GM23338 (cell line): Measurements from ENCODE around the gene MYOZ3. TPM values are rescaled to one million over a fixed set of nuclear protein-coding genes. Genes with fewer than 3 reads are reported as not detected.

Experiments used
- ATAC-seq: fragments of 200-7000 bp; cut with Tn5 transposase; 3 replicates; pipeline ENCODE4 v1.9.1; 2020
- DNase-seq: peaks from one replicate; pipeline ENCODE4 v3.0.0-alpha.2; 2015; ENCODE audit warnings: low spot score
- H2AFZ ChIP-seq: fragments of 200-600 bp; sonication (generic); 2 replicates; pipeline ENCODE4 v1.8.0; 2016; ENCODE audit warnings: antibody characterized with exemption, mild to moderate bottlenecking, moderate library complexity
- H3F3A ChIP-seq: fragments of 200-600 bp; sonication (generic); replicated peaks from 2 replicates; pipeline ENCODE4 v1.8.0; 2017; ENCODE audit warnings: antibody characterized with exemption, mixed run types, low read depth
- H3K27ac ChIP-seq: fragments of 200-600 bp; sonication (generic); 2 replicates; pipeline ENCODE4 v1.6.1; 2016; ENCODE audit warnings: low read depth
- H3K27me3 ChIP-seq: fragments of 200-600 bp; sonication (generic); 2 replicates; pipeline ENCODE4 v1.8.0; 2016; ENCODE audit warnings: mild to moderate bottlenecking, mixed run types, moderate library complexity; ENCODE audit not compliant: insufficient read depth
- H3K36me3 ChIP-seq: fragments of 200-600 bp; sonication (generic); 2 replicates; pipeline ENCODE4 v1.8.0; 2016; ENCODE audit warnings: mild to moderate bottlenecking; ENCODE audit not compliant: insufficient read depth
- H3K4me1 ChIP-seq: fragments of 200-600 bp; sonication (generic); 2 replicates; pipeline ENCODE4 v1.8.0; 2016; ENCODE audit warnings: mild to moderate bottlenecking, moderate library complexity; ENCODE audit not compliant: insufficient read depth
- H3K4me2 ChIP-seq: fragments of 200-600 bp; sonication (generic); 2 replicates; pipeline ENCODE4 v1.7.1; 2017; ENCODE audit warnings: mixed run types
- H3K4me3 ChIP-seq: fragments of 200-600 bp; sonication (generic); 2 replicates; pipeline ENCODE4 v1.6.1; 2016; ENCODE audit warnings: mixed run types
- H3K79me2 ChIP-seq: fragments of 200-600 bp; sonication (generic); replicated peaks from 2 replicates; pipeline ENCODE4 v1.8.0; 2017; ENCODE audit warnings: mild to moderate bottlenecking; ENCODE audit not compliant: insufficient read depth
- H3K9me2 ChIP-seq: fragments of 200-600 bp; sonication (generic); 2 replicates; pipeline ENCODE4 v1.8.0; 2017; ENCODE audit not compliant: insufficient read depth
- H4K20me1 ChIP-seq: fragments of 200-600 bp; sonication (generic); replicated peaks from 2 replicates; pipeline ENCODE4 v1.8.0; 2017; ENCODE audit warnings: mild to moderate bottlenecking; ENCODE audit not compliant: insufficient read depth
- H3K27ac Mint-ChIP-seq: 2 replicates; pipeline ENCODE4 v1.8.0; 2020; ENCODE audit warnings: inconsistent platforms, mild to moderate bottlenecking, moderate library complexity, mixed read lengths
- H3K27me3 Mint-ChIP-seq: 3 replicates; pipeline ENCODE4 v1.8.0; 2022; ENCODE audit warnings: low read depth, mild to moderate bottlenecking, moderate library complexity, mixed read lengths, inconsistent platforms; ENCODE audit not compliant: insufficient read depth, poor library complexity
- H3K36me3 Mint-ChIP-seq: 3 replicates; pipeline ENCODE4 v1.8.0; 2021; ENCODE audit warnings: low read depth, mild to moderate bottlenecking, inconsistent platforms, moderate library complexity, mixed read lengths
- H3K4me1 Mint-ChIP-seq: 3 replicates; pipeline ENCODE4 v1.8.0; 2020; ENCODE audit warnings: mild to moderate bottlenecking, inconsistent platforms, mixed read lengths
- H3K4me3 Mint-ChIP-seq: 3 replicates; pipeline ENCODE4 v1.8.0; 2021; ENCODE audit warnings: moderate library complexity, mild to moderate bottlenecking, inconsistent platforms, mixed read lengths
- H3K9me3 Mint-ChIP-seq: 3 replicates; pipeline ENCODE4 v1.8.0; 2020; ENCODE audit warnings: moderate library complexity, mild to moderate bottlenecking, inconsistent platforms, mixed read lengths
- CREB1 ChIP-seq: fragments of 250-450 bp; sonication (Bioruptor Pico); IDR thresholded peaks from 2 replicates; pipeline ENCODE4 v1.5.0; 2020; ENCODE audit warnings: low read depth, mild to moderate bottlenecking, moderate library complexity
- JUNB ChIP-seq: IDR thresholded peaks from one replicate; pipeline ENCODE4 v1.6.1; 2016; ENCODE audit warnings: antibody characterized with exemption; ENCODE audit not compliant: unreplicated experiment
- POLR2AphosphoS5 ChIP-seq: IDR thresholded peaks from 2 replicates; pipeline ENCODE4 v1.6.1; 2016; ENCODE audit warnings: antibody characterized with exemption, low read depth
- ZNF331 ChIP-seq: fragments of 250-450 bp; sonication (Bioruptor Pico); IDR thresholded peaks from 2 replicates; pipeline ENCODE4 v1.5.0; 2020; ENCODE audit warnings: low read depth, mild to moderate bottlenecking, moderate library complexity
- polyA plus RNA-seq: library from polyadenylated mRNA; unstranded; fragments of >200 nt; fragmentation: Nextera tagmentation; extraction: Ambion mirVana; gene quantifications from 2 replicates; pipeline ENCODE4 v1.2.1, GENCODE V29; 2016
- total RNA-seq: library from RNA; depleted of rRNA; stranded (reverse); fragments of >200 nt; shearing (Covaris generic); gene quantifications from 2 replicates; pipeline ENCODE4 v1.2.3, GENCODE V29; 2014
- TF ChIP-seq, protein P1 (sequence below): fragments of 250-450 bp; sonication (Bioruptor Pico); IDR thresholded peaks from 2 replicates; pipeline ENCODE4 v1.5.0; 2020; ENCODE audit warnings: mild to moderate bottlenecking, moderate library complexity
- TF ChIP-seq, protein P2 (sequence below), 2 experiments: fragments of 200-600 bp in 1 of 2; sonication (generic) in 1 of 2; conservative IDR thresholded peaks; 2 replicates each; pipeline versions ENCODE4 v1.5.1 to v1.6.1; 2016 to 2017; ENCODE audit warnings: antibody characterized with exemption in 2 of 2, low read depth in 2 of 2, mild to moderate bottlenecking in 2 of 2, moderate library complexity in 1 of 2

MYOZ3 gene
- total and polyA plus RNA-seq, 2 experiments from 2014 or later: 12.7 to 13.8 TPM

DNA sequence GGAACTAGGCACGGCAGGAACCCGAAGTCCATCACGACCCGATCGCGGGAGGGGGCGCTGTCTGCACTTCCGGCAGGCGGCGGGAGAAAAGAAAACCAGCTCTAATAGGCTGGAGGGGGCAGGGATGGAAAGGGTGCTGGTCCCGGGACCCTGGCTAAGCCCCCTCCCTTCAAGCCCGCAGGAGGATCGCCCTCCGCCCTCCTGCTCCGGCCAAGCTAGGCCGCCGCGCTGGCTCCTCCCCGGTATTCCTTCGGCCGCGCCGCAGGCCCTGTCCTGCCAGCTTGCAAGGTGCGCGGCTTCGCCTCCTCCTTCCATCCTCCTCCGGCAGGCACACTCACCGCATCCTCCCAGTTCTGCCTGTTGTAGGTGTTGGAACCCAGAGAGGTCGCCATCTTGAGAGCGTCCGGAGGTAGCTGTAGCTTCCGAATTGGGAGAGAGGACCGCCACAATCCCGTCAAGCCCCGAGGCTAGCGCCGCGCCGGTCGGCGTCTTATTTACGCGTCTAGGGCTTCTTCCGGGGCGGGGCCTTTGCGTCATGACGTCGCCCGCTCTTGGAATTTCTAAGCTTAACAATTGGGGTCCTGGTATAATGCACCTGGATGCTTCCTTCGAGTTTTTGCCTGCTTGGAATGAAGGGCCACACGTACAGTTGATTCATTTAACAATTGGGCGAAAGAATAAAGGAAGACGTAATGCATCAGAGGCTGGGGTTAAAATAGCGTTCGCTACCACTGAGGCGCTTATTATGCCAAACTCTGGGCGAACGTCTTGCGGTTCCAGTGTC, 39.7 kb downstream of the MYOZ3 start, which contains the start of gene RBM22 (continued):
- TF ChIP-seq, protein P1, sequence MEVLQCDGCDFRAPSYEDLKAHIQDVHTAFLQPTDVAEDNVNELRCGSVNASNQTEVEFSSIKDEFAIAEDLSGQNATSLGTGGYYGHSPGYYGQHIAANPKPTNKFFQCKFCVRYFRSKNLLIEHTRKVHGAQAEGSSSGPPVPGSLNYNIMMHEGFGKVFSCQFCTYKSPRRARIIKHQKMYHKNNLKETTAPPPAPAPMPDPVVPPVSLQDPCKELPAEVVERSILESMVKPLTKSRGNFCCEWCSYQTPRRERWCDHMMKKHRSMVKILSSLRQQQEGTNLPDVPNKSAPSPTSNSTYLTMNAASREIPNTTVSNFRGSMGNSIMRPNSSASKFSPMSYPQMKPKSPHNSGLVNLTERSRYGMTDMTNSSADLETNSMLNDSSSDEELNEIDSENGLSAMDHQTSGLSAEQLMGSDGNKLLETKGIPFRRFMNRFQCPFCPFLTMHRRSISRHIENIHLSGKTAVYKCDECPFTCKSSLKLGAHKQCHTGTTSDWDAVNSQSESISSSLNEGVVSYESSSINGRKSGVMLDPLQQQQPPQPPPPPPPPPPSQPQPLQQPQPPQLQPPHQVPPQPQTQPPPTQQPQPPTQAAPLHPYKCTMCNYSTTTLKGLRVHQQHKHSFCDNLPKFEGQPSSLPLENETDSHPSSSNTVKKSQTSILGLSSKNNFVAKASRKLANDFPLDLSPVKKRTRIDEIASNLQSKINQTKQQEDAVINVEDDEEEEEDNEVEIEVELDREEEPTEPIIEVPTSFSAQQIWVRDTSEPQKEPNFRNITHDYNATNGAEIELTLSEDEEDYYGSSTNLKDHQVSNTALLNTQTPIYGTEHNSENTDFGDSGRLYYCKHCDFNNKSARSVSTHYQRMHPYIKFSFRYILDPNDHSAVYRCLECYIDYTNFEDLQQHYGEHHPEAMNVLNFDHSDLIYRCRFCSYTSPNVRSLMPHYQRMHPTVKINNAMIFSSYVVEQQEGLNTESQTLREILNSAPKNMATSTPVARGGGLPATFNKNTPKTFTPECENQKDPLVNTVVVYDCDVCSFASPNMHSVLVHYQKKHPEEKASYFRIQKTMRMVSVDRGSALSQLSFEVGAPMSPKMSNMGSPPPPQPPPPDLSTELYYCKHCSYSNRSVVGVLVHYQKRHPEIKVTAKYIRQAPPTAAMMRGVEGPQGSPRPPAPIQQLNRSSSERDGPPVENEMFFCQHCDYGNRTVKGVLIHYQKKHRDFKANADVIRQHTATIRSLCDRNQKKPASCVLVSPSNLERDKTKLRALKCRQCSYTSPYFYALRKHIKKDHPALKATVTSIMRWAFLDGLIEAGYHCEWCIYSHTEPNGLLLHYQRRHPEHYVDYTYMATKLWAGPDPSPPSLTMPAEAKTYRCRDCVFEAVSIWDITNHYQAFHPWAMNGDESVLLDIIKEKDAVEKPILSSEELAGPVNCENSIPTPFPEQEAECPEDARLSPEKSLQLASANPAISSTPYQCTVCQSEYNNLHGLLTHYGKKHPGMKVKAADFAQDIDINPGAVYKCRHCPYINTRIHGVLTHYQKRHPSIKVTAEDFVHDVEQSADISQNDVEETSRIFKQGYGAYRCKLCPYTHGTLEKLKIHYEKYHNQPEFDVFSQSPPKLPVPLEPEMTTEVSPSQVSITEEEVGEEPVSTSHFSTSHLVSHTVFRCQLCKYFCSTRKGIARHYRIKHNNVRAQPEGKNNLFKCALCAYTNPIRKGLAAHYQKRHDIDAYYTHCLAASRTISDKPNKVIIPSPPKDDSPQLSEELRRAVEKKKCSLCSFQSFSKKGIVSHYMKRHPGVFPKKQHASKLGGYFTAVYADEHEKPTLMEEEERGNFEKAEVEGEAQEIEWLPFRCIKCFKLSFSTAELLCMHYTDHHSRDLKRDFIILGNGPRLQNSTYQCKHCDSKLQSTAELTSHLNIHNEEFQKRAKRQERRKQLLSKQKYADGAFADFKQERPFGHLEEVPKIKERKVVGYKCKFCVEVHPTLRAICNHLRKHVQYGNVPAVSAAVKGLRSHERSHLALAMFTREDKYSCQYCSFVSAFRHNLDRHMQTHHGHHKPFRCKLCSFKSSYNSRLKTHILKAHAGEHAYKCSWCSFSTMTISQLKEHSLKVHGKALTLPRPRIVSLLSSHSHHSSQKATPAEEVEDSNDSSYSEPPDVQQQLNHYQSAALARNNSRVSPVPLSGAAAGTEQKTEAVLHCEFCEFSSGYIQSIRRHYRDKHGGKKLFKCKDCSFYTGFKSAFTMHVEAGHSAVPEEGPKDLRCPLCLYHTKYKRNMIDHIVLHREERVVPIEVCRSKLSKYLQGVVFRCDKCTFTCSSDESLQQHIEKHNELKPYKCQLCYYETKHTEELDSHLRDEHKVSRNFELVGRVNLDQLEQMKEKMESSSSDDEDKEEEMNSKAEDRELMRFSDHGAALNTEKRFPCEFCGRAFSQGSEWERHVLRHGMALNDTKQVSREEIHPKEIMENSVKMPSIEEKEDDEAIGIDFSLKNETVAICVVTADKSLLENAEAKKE (CRISPR knock-in tag): no peak
- TF ChIP-seq CREB1: peak; percentile 96
- TF ChIP-seq, protein P2, sequence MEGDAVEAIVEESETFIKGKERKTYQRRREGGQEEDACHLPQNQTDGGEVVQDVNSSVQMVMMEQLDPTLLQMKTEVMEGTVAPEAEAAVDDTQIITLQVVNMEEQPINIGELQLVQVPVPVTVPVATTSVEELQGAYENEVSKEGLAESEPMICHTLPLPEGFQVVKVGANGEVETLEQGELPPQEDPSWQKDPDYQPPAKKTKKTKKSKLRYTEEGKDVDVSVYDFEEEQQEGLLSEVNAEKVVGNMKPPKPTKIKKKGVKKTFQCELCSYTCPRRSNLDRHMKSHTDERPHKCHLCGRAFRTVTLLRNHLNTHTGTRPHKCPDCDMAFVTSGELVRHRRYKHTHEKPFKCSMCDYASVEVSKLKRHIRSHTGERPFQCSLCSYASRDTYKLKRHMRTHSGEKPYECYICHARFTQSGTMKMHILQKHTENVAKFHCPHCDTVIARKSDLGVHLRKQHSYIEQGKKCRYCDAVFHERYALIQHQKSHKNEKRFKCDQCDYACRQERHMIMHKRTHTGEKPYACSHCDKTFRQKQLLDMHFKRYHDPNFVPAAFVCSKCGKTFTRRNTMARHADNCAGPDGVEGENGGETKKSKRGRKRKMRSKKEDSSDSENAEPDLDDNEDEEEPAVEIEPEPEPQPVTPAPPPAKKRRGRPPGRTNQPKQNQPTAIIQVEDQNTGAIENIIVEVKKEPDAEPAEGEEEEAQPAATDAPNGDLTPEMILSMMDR (conservative IDR thresholded peaks at IDR 0.05; ENCODE audit: low read depth in 2 of 2): peak; percentile 48 to 62

- Mint-ChIP-seq H3K4me3 (no peak overlapping the region), H3K36me3 (peaks cover 5% of the 10 kb centered on the region; the same call in 2 of the 3 replicates), H3K27ac (no peak overlapping the region), H3K27me3 (peaks cover 2% of the 10 kb centered on the region), H3K4me1 (no peaks in the 10 kb centered on the region; the same call in 2 of the 3 replicates), H3K9me3 (no peaks in the 10 kb centered on the region)
- ATAC-seq (no peak), DNase-seq (no peak)
- TF ChIP-seq, protein P2 (conservative IDR thresholded peaks at IDR 0.05; ENCODE audit: low read depth in 2 of 2): no peak
- TF ChIP-seq JUNB: no peak
- no peak for TF ChIP-seq ZNF331 (CRISPR knock-in tag)
- TF ChIP-seq POLR2AphosphoS5: no peak
- Histone ChIP-seq H3K36me3 (0 out of 2 replicates have a peak, but pooled peaks cover 5% of the 10 kb centered on the region), H3F3A (no peaks in the 10 kb centered on the region; the same call in 1 of the 2 replicates), H3K79me2 (peaks cover 17% of the 10 kb centered on the region), H3K4me3 (no peak overlapping the region), H2AFZ (no peak overlapping the region), H4K20me1 (peaks cover 4% of the 10 kb centered on the region; the same call in 1 of the 2 replicates), H3K4me1 (peaks cover 4% of the 10 kb centered on the region; the same call in 1 of the 2 replicates), H3K4me2 (no peak overlapping the region), H3K27me3 (no peaks in the 10 kb centered on the region), H3K9me2 (no peaks in the 10 kb centered on the region), H3K27ac (no peak overlapping the region)
Observed at GRCh38 chr5:150703762-150704161, 42.7 kb downstream of the MYOZ3 start.
